ENCODE data around the gene DNAAF1. TPM values are rescaled to one million over a fixed set of nuclear protein-coding genes. Genes with fewer than 3 reads are reported as not detected.

The DNAAF1 gene
- polyA plus RNA-seq, 1 of the 3 experiments (the other 2 are of a cell fraction): 0.35 TPM

- 70% methylated on average over 9 of the region's 11 CpGs for WGBS (ENCODE audit: low lambda C conversion rate)
- CTCF ChIA-PET: interaction anchor here (0.6 to 2.0 kb wide), 11 partner anchors 9 to 324 kb away, joined by 3 to 14 read pairs (median 4); no protein-coding TSS in a partner anchor
Measured at GRCh38 chr16:84183911-84184591, 38.9 kb downstream of the DNAAF1 start.

GRCh38 chr16:84184775-84185174, 39.7 kb downstream of the DNAAF1 start:
- H3K9me3 ChIP-seq: no peaks in the 10 kb centered on the region
- no peak overlapping the region for H3K27ac ChIP-seq (ENCODE audit: low read depth in 2 of 2, low read length in 1 of 2)
- TF ChIP-seq EP300 (IDR thresholded peaks at IDR 0.05; ENCODE audit: borderline replicate concordance in 1 of 2, low read depth in 1 of 2, low read length in 1 of 2): no peak
- no peak for TF ChIP-seq FOXM1 (IDR thresholded peaks at IDR 0.05; ENCODE audit: low read depth)
- no peak for TF ChIP-seq RFX5 (IDR thresholded peaks at IDR 0.05; ENCODE audit: low read length)
- TF ChIP-seq RXRA (IDR thresholded peaks at IDR 0.05; ENCODE audit: borderline replicate concordance, low read depth): no peak
- no peak for TF ChIP-seq ELF1 (IDR thresholded peaks at IDR 0.05)
- no peak for TF ChIP-seq USF2 (IDR thresholded peaks at IDR 0.05; ENCODE audit: borderline replicate concordance, low read depth, low read length)
- TF ChIP-seq GABPA (IDR thresholded peaks at IDR 0.05; ENCODE audit: low read depth): no peak
- H3K4me2 ChIP-seq: peak overlapping the region; percentile 92; the same call in 1 of the 2 replicates
- peaks cover 33% of the 10 kb centered on the region for H3K79me2 ChIP-seq (ENCODE audit: insufficient read depth)
- H3K9ac ChIP-seq: no peak overlapping the region
- 93% methylated on average over 10 of the region's 10 CpGs for WGBS (ENCODE audit: low lambda C conversion rate)
- H3K36me3 ChIP-seq (replicated peaks in 1 of 2; ENCODE audit: control insufficient read depth in 1 of 2, insufficient read depth in 2 of 2, low read length in 1 of 2): peaks cover 0 to 51% of the 10 kb centered on the region in 2 experiments
- no peaks in the 10 kb centered on the region for H3K27me3 ChIP-seq (ENCODE audit: insufficient read depth)
- POLR2A ChIA-PET: no interaction called here
- H2AFZ ChIP-seq (ENCODE audit: low read depth): no peak overlapping the region
- no peaks in the 10 kb centered on the region for H3K9me2 ChIP-seq
- no peaks in the 10 kb centered on the region for H4K20me1 ChIP-seq (ENCODE audit: insufficient read depth)
- DNase-seq: no peak
- H3K4me3 ChIP-seq (ENCODE audit: low read depth in 2 of 2, low read length in 1 of 2): no peak overlapping the region
- CTCF ChIA-PET: interaction anchor here (1.1 to 2.0 kb wide), 5 partner anchors 10 to 299 kb away, joined by 3 to 14 read pairs (median 4); no protein-coding TSS in a partner anchor
- peaks cover 0 to 11% of the 10 kb centered on the region in 2 experiments; a peak in 1 of 4 replicates for H3K4me1 ChIP-seq (ENCODE audit: control insufficient read depth in 1 of 2, insufficient read depth in 2 of 2, low read depth in 1 of 2, low read length in 1 of 2)
- no peaks in the 10 kb centered on the region for H3F3A ChIP-seq (replicated peaks; ENCODE audit: insufficient read depth)

More at GRCh38 chr16:84183911-84184591, 38.9 kb downstream of the DNAAF1 start:
- peaks cover 33% of the 10 kb centered on the region for H3K79me2 ChIP-seq (ENCODE audit: insufficient read depth)
- H3K4me1 ChIP-seq (ENCODE audit: control insufficient read depth in 1 of 2, insufficient read depth in 2 of 2, low read depth in 1 of 2, low read length in 1 of 2): peaks cover 0 to 11% of the 10 kb centered on the region in 2 experiments; a peak in 1 of 4 replicates
- H3K36me3 ChIP-seq (replicated peaks in 1 of 2; ENCODE audit: control insufficient read depth in 1 of 2, insufficient read depth in 2 of 2, low read length in 1 of 2): peaks cover 0 to 58% of the 10 kb centered on the region in 2 experiments
- H3K4me3 ChIP-seq (ENCODE audit: low read depth in 2 of 2, low read length in 1 of 2): no peak overlapping the region
- H3F3A ChIP-seq (replicated peaks; ENCODE audit: insufficient read depth): no peaks in the 10 kb centered on the region
- H3K9me2 ChIP-seq: no peaks in the 10 kb centered on the region
- H3K9ac ChIP-seq: no peak overlapping the region
- H3K27me3 ChIP-seq (ENCODE audit: insufficient read depth): no peaks in the 10 kb centered on the region
- no peak overlapping the region for H3K4me2 ChIP-seq
- TF ChIP-seq FOSL2 (IDR thresholded peaks at IDR 0.05; ENCODE audit: borderline replicate concordance, low read depth) (no peak), CTCF (IDR thresholded peaks at IDR 0.05) (peak; percentile 28; the same call in 1 of the 2 replicates)
- no peak overlapping the region for H2AFZ ChIP-seq (ENCODE audit: low read depth)
- H4K20me1 ChIP-seq (ENCODE audit: insufficient read depth): no peaks in the 10 kb centered on the region
- H3K9me3 ChIP-seq: no peaks in the 10 kb centered on the region
- POLR2A ChIA-PET: no interaction called here
- no peak for DNase-seq
- no peak overlapping the region for H3K27ac ChIP-seq (ENCODE audit: low read depth in 2 of 2, low read length in 1 of 2)
